SK-MEL-5 (cell line): ENCODE measurements around the gene S100A6. TPM values are rescaled to one million over a fixed set of nuclear protein-coding genes. Genes with fewer than 3 reads are reported as not detected.

Source experiments
- DNase-seq: peaks from one replicate; pipeline ENCODE4 v3.0.0-alpha.2; 2016; ENCODE audit warnings: low read depth, low spot score
- in situ Hi-C: cut with HindIII; loops from 2 replicates; pipeline ENCODE4 v1.10.0; 2016; ENCODE audit warnings: low sequenced_read_pairs, high pct_unique_total_duplicates, low pct_unique_long_range_greater_than_20kb
- total RNA-seq: library from RNA; depleted of rRNA; stranded (reverse); fragments of >200 nt; shearing (Covaris generic); gene quantifications from 2 replicates; pipeline ENCODE4 v1.2.3, GENCODE V29; 2014

The S100A6 gene
- total RNA-seq, 1 experiment from 2014 or later = 185 TPM

DNA sequence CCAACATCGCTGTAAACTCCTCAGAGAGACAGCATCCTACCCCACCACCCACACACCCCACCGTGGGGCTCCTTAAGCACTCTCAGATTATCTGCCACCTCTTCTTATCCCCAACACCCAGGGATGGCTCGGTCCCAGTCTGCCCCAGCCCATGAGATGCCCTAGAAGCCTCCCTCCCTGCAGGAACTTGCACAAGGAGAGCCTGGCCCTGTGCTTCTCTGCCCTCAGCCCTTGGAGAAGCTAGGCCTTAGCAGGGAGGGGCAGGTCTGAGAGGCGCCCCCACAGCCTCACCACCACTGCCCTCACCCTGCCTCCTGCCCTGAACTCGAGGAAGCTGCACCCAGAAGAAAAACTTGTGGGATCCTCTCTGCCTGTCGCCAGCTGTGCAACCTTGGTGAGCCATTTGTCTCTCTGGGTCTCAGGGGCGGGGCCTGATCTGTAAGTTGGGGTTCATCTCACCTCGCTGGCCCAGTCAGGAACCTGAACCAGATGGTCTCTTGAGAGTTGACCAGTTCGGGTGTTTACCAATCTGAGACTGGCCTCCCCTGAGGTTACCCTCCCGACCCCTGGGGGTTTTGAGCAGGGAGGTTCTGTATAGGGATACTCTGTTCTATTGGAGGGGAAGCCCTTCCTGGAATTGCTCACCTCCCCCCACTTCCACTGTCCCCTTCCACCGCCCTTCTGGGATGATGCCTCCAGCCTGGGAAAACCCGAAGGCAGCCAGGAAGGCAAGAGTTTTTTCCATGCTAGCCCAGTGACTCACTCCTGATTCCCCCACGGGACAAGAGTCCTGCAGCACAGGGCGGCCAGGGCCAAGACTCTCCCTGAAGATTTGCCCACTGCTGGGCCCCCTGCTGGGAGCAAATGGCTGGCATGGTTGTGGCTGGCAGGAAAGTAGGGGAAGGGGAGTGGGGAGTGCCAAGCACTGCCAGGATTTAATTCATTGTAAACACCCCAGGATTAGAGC, 13.2 kb upstream of the S100A6 start, which contains the start of gene S100A3:
Gene S100A3, minus strand, starts transcription at position 537 of the 967 bp plus-strand sequence. CDS start 773 bp downstream, outside the sequence.
- in situ Hi-C loops = no loop called here
- DNase-seq = peak; percentile 72

- no peak for DNase-seq
- in situ Hi-C loops = no loop called here
These were observed 12.1 kb upstream of the S100A6 start for GRCh38 chr1:153547560-153548551.

DNA sequence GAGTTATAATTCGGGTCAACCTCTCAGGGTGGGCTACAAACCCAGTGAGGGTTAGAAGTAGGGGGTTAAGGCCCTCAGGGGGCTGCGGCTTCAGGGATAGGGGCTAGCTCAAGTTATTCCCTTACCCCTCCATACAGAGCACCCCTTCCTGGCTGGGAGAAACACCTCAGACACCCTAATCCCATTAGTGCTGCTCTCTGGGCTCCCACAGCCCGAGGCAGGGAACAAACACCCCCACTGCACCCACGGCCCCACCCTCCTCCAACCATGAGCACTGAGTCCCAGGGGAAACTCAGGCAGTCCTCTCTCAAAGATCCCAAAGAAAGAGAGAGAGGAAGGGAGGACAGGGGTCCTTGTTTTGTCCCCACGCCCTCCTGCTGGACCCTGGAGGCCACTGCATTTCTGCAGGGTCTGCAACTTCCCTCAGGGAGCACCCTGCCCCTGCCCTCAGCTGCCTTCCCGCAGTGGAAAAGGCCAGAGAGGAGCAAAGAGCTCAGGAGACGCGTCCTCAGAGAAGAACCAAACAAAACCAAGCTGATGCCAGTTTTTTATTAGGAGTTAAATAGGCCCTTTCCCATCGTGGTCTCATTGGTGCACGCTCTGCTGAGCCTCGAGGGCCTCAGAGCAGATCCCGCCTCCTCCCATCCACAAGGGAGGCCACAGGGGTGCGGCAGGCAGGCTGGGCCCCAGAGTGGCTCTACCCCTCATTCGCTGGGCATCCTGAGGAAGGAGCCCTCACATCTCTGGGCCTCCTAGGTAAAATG, 11.2 kb upstream of the S100A6 start:
- in situ Hi-C loops = no loop called here
- no peak for DNase-seq

DNA sequence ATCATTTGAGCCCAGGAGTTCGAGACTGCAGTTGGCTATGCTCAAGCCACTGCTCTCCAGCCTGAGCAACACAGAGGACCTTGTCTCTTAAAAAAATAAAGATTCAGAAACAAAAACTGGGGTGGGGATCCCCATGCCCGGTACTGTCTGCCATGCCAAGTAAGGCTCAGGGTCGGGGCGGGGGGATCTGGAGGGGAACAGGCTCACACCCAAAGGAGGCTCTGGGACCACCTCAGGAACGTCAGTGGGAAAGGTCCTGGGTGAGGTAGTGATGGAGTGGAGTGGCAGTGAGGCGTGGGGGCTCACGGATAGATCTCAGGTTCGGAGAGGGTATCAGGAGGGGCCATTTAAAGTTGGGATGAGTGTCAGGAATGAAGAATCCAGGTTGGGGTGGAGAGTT, 10.6 kb upstream of the S100A6 start:
- in situ Hi-C loops = no loop called here

DNA sequence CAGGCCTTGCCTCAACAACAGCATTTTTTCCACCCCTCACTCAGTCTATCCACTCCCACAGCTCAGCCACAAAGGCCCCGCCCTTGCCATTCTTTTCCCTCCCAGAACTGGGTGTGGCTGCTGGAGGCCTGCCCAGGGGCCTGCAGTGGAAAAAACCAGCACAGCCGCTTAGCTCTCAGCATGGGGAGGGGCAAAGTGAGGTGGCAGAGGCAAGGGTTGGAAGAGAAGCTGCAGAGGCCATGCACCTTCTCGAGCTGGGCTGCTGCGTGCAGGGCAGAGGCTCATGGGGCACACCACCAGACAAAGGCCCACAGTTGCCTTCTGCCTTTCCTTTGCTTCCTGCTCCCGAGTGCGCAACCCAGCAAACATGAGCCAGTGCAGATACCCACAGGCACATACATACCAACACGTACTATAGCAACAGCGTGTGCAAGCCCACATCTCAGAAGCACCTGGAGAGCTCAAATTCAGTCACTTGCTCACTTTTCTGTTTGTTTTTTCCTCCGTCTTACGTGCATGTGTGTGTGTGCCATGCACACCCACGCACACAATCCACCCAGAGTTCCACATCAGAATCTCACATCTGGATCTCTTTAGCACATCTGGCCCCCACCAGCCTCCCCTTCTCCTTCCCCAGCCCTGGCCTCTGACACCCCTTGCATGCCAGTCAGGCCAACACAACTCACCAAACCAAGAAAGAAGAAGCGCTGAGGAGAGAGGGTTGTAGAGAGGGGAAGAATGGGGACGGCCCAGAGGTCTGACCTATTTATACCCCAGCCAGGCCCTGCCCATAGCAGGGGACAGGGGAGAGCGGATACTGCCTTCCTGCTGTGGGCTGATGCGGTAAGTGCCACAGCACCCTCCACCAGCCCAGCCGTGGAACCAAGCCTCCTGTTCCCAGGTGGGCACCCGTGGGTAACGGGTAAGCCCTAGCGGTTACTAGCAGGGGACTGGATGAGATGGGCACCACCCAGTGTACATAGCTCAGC, 9.6 kb upstream of the S100A6 start, which contains the start of gene S100A4:
Gene S100A4, minus strand, starts transcription at position 740 of the 989 bp plus-strand sequence. CDS start 1,012 bp downstream, outside the sequence.
- peak; percentile 71 for DNase-seq
- in situ Hi-C loops = no loop called here

More for the DNA sequence above, 10.6 kb upstream of the S100A6 start:
- DNase-seq = no peak

DNA sequence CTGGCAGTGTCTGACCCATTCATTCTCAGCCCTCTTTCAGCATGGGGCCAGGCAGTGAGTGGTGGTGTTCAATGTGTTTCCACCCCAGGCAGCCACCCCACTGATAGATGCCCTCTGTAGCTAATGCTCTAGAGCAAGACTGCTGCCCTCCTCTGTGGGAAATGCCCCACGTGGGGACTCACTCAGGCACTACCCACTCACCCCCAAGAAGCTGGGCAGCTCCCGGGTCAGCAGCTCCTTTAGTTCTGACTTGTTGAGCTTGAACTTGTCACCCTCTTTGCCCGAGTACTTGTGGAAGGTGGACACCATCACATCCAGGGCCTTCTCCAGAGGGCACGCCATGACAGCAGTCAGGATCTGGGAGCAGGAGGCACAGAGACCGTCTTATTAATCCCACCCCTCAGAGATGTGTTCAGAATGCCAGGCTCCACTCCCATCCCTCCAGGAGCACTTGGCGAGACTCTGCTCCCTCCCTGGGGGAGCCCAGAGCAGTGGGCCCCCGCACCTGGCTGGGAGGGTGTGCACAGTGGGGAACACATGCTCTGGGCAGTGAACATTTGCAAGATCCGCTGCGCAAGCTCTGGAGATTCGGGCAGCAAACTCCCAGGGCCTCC, 8.8 kb upstream of the S100A6 start:
- DNase-seq = no peak
- in situ Hi-C loops = no loop called here

- in situ Hi-C loops = no loop called here
- no peak for DNase-seq
These were observed 7.9 kb upstream of the S100A6 start for GRCh38 chr1:153543736-153544135.

- no peak for DNase-seq
- in situ Hi-C loops = no loop called here
These were observed 7.3 kb upstream of the S100A6 start for GRCh38 chr1:153542956-153543711.

GRCh38 chr1:153541641-153542590, 6.1 kb upstream of the S100A6 start:
- no peak for DNase-seq
- in situ Hi-C loops = no loop called here

DNA sequence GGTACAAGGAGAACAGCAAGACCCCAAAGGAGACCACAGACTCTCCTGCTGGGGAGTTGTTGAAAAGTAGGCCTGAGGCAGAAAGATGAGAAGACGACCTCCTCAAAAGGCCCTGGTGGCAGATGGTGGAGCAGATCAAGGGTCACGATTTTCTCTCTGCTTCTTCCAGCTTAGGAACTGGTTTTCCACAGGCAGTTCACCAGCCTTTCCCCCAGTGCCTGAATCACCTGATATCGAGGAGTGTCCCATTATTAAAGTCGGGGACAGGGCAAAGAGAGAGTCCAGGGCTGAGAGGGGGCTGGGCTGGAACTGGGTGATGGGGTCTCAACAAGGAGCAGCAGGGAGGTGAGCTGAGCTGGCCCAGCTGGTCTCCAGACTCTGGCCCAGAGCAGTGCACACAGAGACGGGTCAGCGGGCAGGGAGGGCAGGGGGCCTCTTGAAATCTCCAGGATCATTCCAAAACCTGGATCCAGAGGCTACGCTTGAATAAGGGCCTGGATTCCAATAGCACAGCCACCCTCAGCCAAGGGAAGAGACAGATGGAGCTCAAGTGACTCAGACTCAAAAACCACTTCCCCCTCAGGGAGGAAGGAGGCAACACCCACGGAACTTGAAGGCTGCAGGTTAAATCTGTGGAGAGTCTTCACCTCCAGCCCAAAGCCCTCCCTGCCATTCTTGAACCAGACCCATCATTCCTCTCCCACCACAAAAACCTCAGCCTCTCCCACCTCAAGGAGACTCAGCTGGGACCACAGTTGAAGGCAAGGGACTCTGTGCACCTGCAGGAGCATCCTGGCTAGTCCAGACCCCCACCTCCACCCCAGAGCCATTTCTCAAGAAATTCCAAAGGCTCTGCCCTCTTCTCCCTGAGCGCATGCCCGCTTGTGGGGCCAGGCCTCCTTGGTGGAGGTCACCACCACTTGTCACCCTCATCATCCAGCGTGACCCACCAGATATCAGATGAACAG, 4.9 kb upstream of the S100A6 start, which contains the start of gene S100A5:
Gene S100A5, minus strand, starts transcription at position 541 of the 968 bp plus-strand sequence. CDS start 743 bp downstream, outside the sequence.
- DNase-seq = no peak
- in situ Hi-C loops = no loop called here

GRCh38 chr1:153539395-153540093, 3.8 kb upstream of the S100A6 start:
- in situ Hi-C loops = no loop called here
- DNase-seq = no peak

- in situ Hi-C loops = no loop called here
- no peak for DNase-seq
These were observed 2.6 kb upstream of the S100A6 start for GRCh38 chr1:153538315-153538821.
